Lung (tissue), 12 donors: ENCODE data around the gene PDLIM1. TPM values are rescaled to one million over a fixed set of nuclear protein-coding genes. Genes with fewer than 3 reads are reported as not detected.
"Not testable (repeated sequence)": the region's sequence is repeated elsewhere in the genome, so short reads cannot be mapped to it uniquely, and the experiment has no call there.

Experiments
- ATAC-seq: fragments of 200-7000 bp; cut with Tn5 transposase; one replicate; pipeline ENCODE4 v1.9.1; 2020; ENCODE audit warnings: moderate number of reproducible peaks; ENCODE audit not compliant: insufficient read depth, low FRiP score
- DNase-seq, 3 donors: peaks; one replicate each; pipeline ENCODE4 v3.0.0-alpha.2; 2013 to 2017
- H3K27ac ChIP-seq, 2 donors: one replicate each; pipeline ENCODE4 v1.5.1; 2013; ENCODE audit warnings: mild to moderate bottlenecking in 2 of 2, moderate library complexity in 2 of 2, control low read depth in 1 of 2, inconsistent platforms in 1 of 2, low read depth in 1 of 2, low read length in 1 of 2
- H3K27me3 ChIP-seq, 3 donors: one replicate each; pipeline ENCODE4 v1.5.1; 2013; ENCODE audit warnings: low read length in 2 of 3; ENCODE audit not compliant: control insufficient read depth in 3 of 3, insufficient read depth in 3 of 3
- H3K36me3 ChIP-seq, 4 donors: one replicate each; pipeline ENCODE4 v1.5.1; 2013; ENCODE audit warnings: low read length in 4 of 4, mild to moderate bottlenecking in 1 of 4, moderate library complexity in 1 of 4; ENCODE audit not compliant: control insufficient read depth in 4 of 4, insufficient read depth in 4 of 4
- H3K4me1 ChIP-seq, 5 donors: one replicate each; pipeline ENCODE4 v1.5.1; 2013; ENCODE audit warnings: low read length in 5 of 5, mild to moderate bottlenecking in 2 of 5, moderate library complexity in 1 of 5; ENCODE audit not compliant: control insufficient read depth in 5 of 5, insufficient read depth in 5 of 5
- H3K4me3 ChIP-seq: one replicate; pipeline ENCODE4 v1.5.1; 2013; ENCODE audit warnings: mild to moderate bottlenecking, control low read depth, moderate library complexity
- H3K9ac ChIP-seq, 2 donors: one replicate each; pipeline ENCODE4 v1.5.1; 2013; ENCODE audit warnings: low read length in 2 of 2, control low read depth in 1 of 2; ENCODE audit not compliant: insufficient read depth in 1 of 2
- H3K9me3 ChIP-seq, 4 donors: one replicate each; pipeline ENCODE4 v1.5.1; 2013; ENCODE audit warnings: low read length in 3 of 4, mild to moderate bottlenecking in 1 of 4, moderate library complexity in 1 of 4; ENCODE audit not compliant: control insufficient read depth in 4 of 4, insufficient read depth in 3 of 4
- WGBS, 2 donors: extraction: QIAGEN DNeasy Blood & Tissue Kit; methylation state at CpG; one replicate each; pipeline ENCODE4 v1.1.7; 2013; 5-methylcytosine and 5-hydroxymethylcytosine counted together
- polyA plus RNA-seq, 2 donors: library from polyadenylated mRNA; stranded (reverse); fragments of 200-250 nt; gene quantifications; one replicate each; pipeline ENCODE4 v1.2.1, GENCODE V29; 2013
- total RNA-seq, 2 donors: library from RNA; depleted of rRNA in 1 of 2; stranded (reverse); fragments of >200 nt in 1 of 2; gene quantifications; one replicate each; pipeline ENCODE4 v1.2.1, GENCODE V29; 2014 to 2021
- TF ChIP-seq, protein P1 (sequence below): IDR thresholded peaks from 2 replicates; pipeline ENCODE4 v1.5.1; 2012; ENCODE audit warnings: mild to moderate bottlenecking; ENCODE audit errors: control extremely low read depth, extremely low read depth
- donor health status: control.
- donor health status: control.
- donor health status: Bipolar disorder and iron deficiency.
- donor health status: healthy.
- donor health status: DM: yes; HTN: yes; CAD: no.

The PDLIM1 gene
- total and polyA plus RNA-seq, 4 donors = 61.4 to 243 (median 178) TPM

GRCh38 chr10:95211606-95212279, 79.1 kb downstream of the PDLIM1 start:
- WGBS, 2 donors = 88 to 92% methylated on average over 3 of the region's 3 CpGs

DNA sequence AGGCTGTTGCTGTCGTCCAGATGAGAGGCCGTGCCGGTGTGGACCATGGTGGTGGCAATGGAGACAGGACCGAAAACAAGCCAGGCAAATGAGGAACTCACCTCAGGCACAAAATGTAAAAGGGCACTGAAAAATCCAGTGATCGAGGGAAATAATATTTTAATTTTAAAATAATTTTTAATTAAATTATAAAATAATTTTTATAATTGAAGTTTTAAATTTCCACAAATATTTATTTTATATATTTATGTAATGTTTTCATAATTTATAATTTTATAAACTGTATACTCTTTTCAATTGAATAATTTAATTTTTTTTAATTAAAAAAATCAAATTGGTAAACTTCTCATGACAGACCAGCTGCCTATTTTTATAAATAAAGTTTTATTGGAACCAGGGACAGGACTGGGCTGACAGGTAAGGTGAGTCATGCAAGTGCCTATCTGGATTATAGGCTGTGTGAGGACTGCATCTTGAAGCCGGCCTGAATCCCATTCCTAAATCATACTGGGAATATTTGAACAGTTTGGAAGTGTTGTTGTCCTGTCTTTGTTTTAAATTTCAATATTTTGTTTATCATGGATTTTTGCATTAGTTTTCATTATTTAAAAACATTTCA, 81.2 kb downstream of the PDLIM1 start:
- Histone ChIP-seq H3K27ac (no peak overlapping the region), H3K36me3 (no peaks in the 10 kb centered on the region), H3K4me1 (no peaks in the 10 kb centered on the region), H3K27me3 (no peaks in the 10 kb centered on the region), H3K9me3 (no peaks in the 10 kb centered on the region), H3K9ac (no peak overlapping the region), H3K4me3 (no peak overlapping the region)
- DNase-seq (no peak), ATAC-seq (no peak)
- 95 to 96% methylated on average over 6 of the region's 6 CpGs for WGBS, 2 donors
- TF ChIP-seq, protein P1, sequence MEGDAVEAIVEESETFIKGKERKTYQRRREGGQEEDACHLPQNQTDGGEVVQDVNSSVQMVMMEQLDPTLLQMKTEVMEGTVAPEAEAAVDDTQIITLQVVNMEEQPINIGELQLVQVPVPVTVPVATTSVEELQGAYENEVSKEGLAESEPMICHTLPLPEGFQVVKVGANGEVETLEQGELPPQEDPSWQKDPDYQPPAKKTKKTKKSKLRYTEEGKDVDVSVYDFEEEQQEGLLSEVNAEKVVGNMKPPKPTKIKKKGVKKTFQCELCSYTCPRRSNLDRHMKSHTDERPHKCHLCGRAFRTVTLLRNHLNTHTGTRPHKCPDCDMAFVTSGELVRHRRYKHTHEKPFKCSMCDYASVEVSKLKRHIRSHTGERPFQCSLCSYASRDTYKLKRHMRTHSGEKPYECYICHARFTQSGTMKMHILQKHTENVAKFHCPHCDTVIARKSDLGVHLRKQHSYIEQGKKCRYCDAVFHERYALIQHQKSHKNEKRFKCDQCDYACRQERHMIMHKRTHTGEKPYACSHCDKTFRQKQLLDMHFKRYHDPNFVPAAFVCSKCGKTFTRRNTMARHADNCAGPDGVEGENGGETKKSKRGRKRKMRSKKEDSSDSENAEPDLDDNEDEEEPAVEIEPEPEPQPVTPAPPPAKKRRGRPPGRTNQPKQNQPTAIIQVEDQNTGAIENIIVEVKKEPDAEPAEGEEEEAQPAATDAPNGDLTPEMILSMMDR = no peak

More at GRCh38 chr10:95211606-95212279, 79.1 kb downstream of the PDLIM1 start:
- Histone ChIP-seq H3K4me1 (no peaks in the 10 kb centered on the region), H3K36me3 (no peaks in the 10 kb centered on the region), H3K9me3 (no peaks in the 10 kb centered on the region), H3K27ac (no peak overlapping the region), H3K27me3 (no peaks in the 10 kb centered on the region), H3K4me3 (no peak overlapping the region), H3K9ac (no peak overlapping the region)
- TF ChIP-seq, protein P1 = no peak
- DNase-seq = no peak
- ATAC-seq = no peak

GRCh38 chr10:95208702-95209391, 82.0 kb downstream of the PDLIM1 start:
- 69 to 83% methylated on average over 8 of the region's 8 CpGs for WGBS, 2 donors
- no peak for ATAC-seq
- Histone ChIP-seq H3K27ac (no peak overlapping the region), H3K27me3 (no peaks in the 10 kb centered on the region), H3K9ac (no peak overlapping the region), H3K4me3 (no peak overlapping the region), H3K36me3 (no peaks in the 10 kb centered on the region), H3K4me1 (no peaks in the 10 kb centered on the region), H3K9me3 (no peaks in the 10 kb centered on the region)
- TF ChIP-seq, protein P1 = no peak
- DNase-seq = no peak

- not testable (repeated sequence) for H3K4me3 ChIP-seq, H3K9ac ChIP-seq, H3K9me3 ChIP-seq, H3K27me3 ChIP-seq, H3K4me1 ChIP-seq, ATAC-seq, H3K27ac ChIP-seq, DNase-seq, H3K36me3 ChIP-seq
- 80 to 94% methylated on average over 5 of the region's 5 CpGs for WGBS, 2 donors
Observed at GRCh38 chr10:95202865-95203264, 87.9 kb downstream of the PDLIM1 start.
